ENCODE results near the gene APBA1.
A peak's percentile ranks its signal among the peaks of the same experiment; 100 is the strongest.

Gene APBA1

GRCh38 chr9:69554945-69555344, 117.2 kb downstream of the APBA1 start:
- Mint-ChIP-seq H3K9me3 (no peaks in the 10 kb centered on the region), H3K4me1 (no peaks in the 10 kb centered on the region), H3K36me3 (no peaks in the 10 kb centered on the region), H3K27ac (no peak overlapping the region), H3K4me3 (no peak overlapping the region)
- DNase-seq (ENCODE audit: low spot score in 2 of 2), result no peak
- no peak for ATAC-seq

GRCh38 chr9:69549310-69550202, 122.6 kb downstream of the APBA1 start:
- no peaks in the 10 kb centered on the region for H3K36me3 Mint-ChIP-seq
- H3K4me1 Mint-ChIP-seq, result peaks cover 13% of the 10 kb centered on the region
- no peak overlapping the region for H3K4me3 Mint-ChIP-seq
- H3K9me3 Mint-ChIP-seq, result no peaks in the 10 kb centered on the region
- peak; percentile 92 for ATAC-seq
- DNase-seq (ENCODE audit: low spot score in 2 of 2), result peak in 1 of 2 donors; percentile 8
- H3K27ac Mint-ChIP-seq, result no peak overlapping the region

GRCh38 chr9:69548681-69549080, 123.5 kb downstream of the APBA1 start:
- no peak for DNase-seq (ENCODE audit: low spot score in 2 of 2)
- Mint-ChIP-seq H3K9me3 (no peaks in the 10 kb centered on the region), H3K4me1 (peaks cover 13% of the 10 kb centered on the region)

GRCh38 chr9:69546265-69546664, 125.9 kb downstream of the APBA1 start:
- H3K4me3 Mint-ChIP-seq, result no peak overlapping the region
- no peak overlapping the region for H3K27ac Mint-ChIP-seq
- H3K36me3 Mint-ChIP-seq, result no peaks in the 10 kb centered on the region
- no peaks in the 10 kb centered on the region for H3K9me3 Mint-ChIP-seq
- DNase-seq (ENCODE audit: low spot score in 2 of 2) (no peak), ATAC-seq (no peak)
- H3K4me1 Mint-ChIP-seq, result peaks cover 13% of the 10 kb centered on the region

More at GRCh38 chr9:69548681-69549080, 123.5 kb downstream of the APBA1 start:
- ATAC-seq, result no peak
- Mint-ChIP-seq H3K36me3 (no peaks in the 10 kb centered on the region), H3K27ac (no peak overlapping the region), H3K4me3 (no peak overlapping the region)

- H3K36me3 Mint-ChIP-seq, result no peaks in the 10 kb centered on the region
- H3K4me1 Mint-ChIP-seq, result no peaks in the 10 kb centered on the region
Measured at GRCh38 chr9:69542942-69543704, 129.0 kb downstream of the APBA1 start.

GRCh38 chr9:69542058-69542457, 130.1 kb downstream of the APBA1 start:
- no peaks in the 10 kb centered on the region for H3K9me3 Mint-ChIP-seq
- no peaks in the 10 kb centered on the region for H3K36me3 Mint-ChIP-seq
- DNase-seq (ENCODE audit: low spot score in 2 of 2) (no peak), ATAC-seq (no peak)
- no peak overlapping the region for H3K4me3 Mint-ChIP-seq
- H3K4me1 Mint-ChIP-seq, result no peaks in the 10 kb centered on the region
- no peak overlapping the region for H3K27ac Mint-ChIP-seq

More at GRCh38 chr9:69542942-69543704, 129.0 kb downstream of the APBA1 start:
- Mint-ChIP-seq H3K4me3 (no peak overlapping the region), H3K27ac (no peak overlapping the region), H3K9me3 (no peaks in the 10 kb centered on the region)
- no peak for ATAC-seq
- no peak for DNase-seq (ENCODE audit: low spot score in 2 of 2)

- H3K9me3 Mint-ChIP-seq, result no peaks in the 10 kb centered on the region
- H3K27ac Mint-ChIP-seq, result no peak overlapping the region
- H3K36me3 Mint-ChIP-seq, result no peaks in the 10 kb centered on the region
- H3K4me3 Mint-ChIP-seq, result no peak overlapping the region
- ATAC-seq, result no peak
- H3K4me1 Mint-ChIP-seq, result no peaks in the 10 kb centered on the region
- no peak for DNase-seq (ENCODE audit: low spot score in 2 of 2)
Measured at GRCh38 chr9:69535911-69536310, 136.3 kb downstream of the APBA1 start.

- no peaks in the 10 kb centered on the region for H3K36me3 Mint-ChIP-seq
- ATAC-seq (no peak), DNase-seq (ENCODE audit: low spot score in 2 of 2) (no peak)
- H3K9me3 Mint-ChIP-seq, result no peaks in the 10 kb centered on the region
- no peaks in the 10 kb centered on the region for H3K4me1 Mint-ChIP-seq
- no peak overlapping the region for H3K4me3 Mint-ChIP-seq
- no peak overlapping the region for H3K27ac Mint-ChIP-seq
Measured at GRCh38 chr9:69535286-69535832, 136.8 kb downstream of the APBA1 start.

- ATAC-seq (no peak), DNase-seq (ENCODE audit: low spot score in 2 of 2) (no peak)
- H3K9me3 Mint-ChIP-seq, result no peaks in the 10 kb centered on the region
- H3K27ac Mint-ChIP-seq, result no peak overlapping the region
- H3K4me3 Mint-ChIP-seq, result no peak overlapping the region
- no peaks in the 10 kb centered on the region for H3K4me1 Mint-ChIP-seq
- H3K36me3 Mint-ChIP-seq, result no peaks in the 10 kb centered on the region
Measured at GRCh38 chr9:69532396-69532795, 139.8 kb downstream of the APBA1 start.

- H3K27ac Mint-ChIP-seq, result no peak overlapping the region
- no peak for ATAC-seq
- no peaks in the 10 kb centered on the region for H3K36me3 Mint-ChIP-seq
- H3K4me3 Mint-ChIP-seq, result no peak overlapping the region
- H3K4me1 Mint-ChIP-seq, result peaks cover 8% of the 10 kb centered on the region
- DNase-seq (ENCODE audit: low spot score in 2 of 2), result no peak
- peaks cover 3% of the 10 kb centered on the region for H3K9me3 Mint-ChIP-seq
Measured at GRCh38 chr9:69527454-69527853, 144.7 kb downstream of the APBA1 start.

- H3K4me3 Mint-ChIP-seq, result no peak overlapping the region
- DNase-seq (ENCODE audit: low spot score in 2 of 2), result no peak
- no peaks in the 10 kb centered on the region for H3K36me3 Mint-ChIP-seq
- H3K9me3 Mint-ChIP-seq, result peaks cover 3% of the 10 kb centered on the region
- H3K27ac Mint-ChIP-seq, result no peak overlapping the region
- no peak for ATAC-seq
- H3K4me1 Mint-ChIP-seq, result peaks cover 8% of the 10 kb centered on the region
Measured at GRCh38 chr9:69526699-69527098, 145.5 kb downstream of the APBA1 start.

GRCh38 chr9:69519470-69520240, 152.5 kb downstream of the APBA1 start:
- no peak for DNase-seq (ENCODE audit: low spot score in 2 of 2)
- peak; percentile 82 for ATAC-seq
- H3K27ac Mint-ChIP-seq, result no peak overlapping the region
- peaks cover 8% of the 10 kb centered on the region for H3K4me1 Mint-ChIP-seq
- peaks cover 3% of the 10 kb centered on the region for H3K9me3 Mint-ChIP-seq
- no peak overlapping the region for H3K4me3 Mint-ChIP-seq
- no peaks in the 10 kb centered on the region for H3K36me3 Mint-ChIP-seq

- H3K27ac Mint-ChIP-seq, result no peak overlapping the region
- no peak overlapping the region for H3K4me3 Mint-ChIP-seq
- H3K36me3 Mint-ChIP-seq, result no peaks in the 10 kb centered on the region
- DNase-seq (ENCODE audit: low spot score in 2 of 2) (no peak), ATAC-seq (no peak)
- no peaks in the 10 kb centered on the region for H3K9me3 Mint-ChIP-seq
- H3K4me1 Mint-ChIP-seq, result no peaks in the 10 kb centered on the region
Measured at GRCh38 chr9:69516353-69517322, 155.5 kb downstream of the APBA1 start.

GRCh38 chr9:69515810-69516209, 156.4 kb downstream of the APBA1 start:
- no peak overlapping the region for H3K27ac Mint-ChIP-seq
- H3K9me3 Mint-ChIP-seq, result no peaks in the 10 kb centered on the region
- no peaks in the 10 kb centered on the region for H3K4me1 Mint-ChIP-seq
- DNase-seq (ENCODE audit: low spot score in 2 of 2) (no peak), ATAC-seq (no peak)
- H3K36me3 Mint-ChIP-seq, result no peaks in the 10 kb centered on the region
- H3K4me3 Mint-ChIP-seq, result no peak overlapping the region
